Activated CD4-positive, alpha-beta memory T cell treated with anti-CD3 and anti-CD28 coated beads for 36 hours (primary cell): ENCODE data around the gene ARHGEF9. TPM values are rescaled to one million over a fixed set of nuclear protein-coding genes. Genes with fewer than 3 reads are reported as not detected.

Experiments used
- CTCF ChIA-PET: fragments of 350-600 bp; sonication (Branson Sonifier 250); formaldehyde crosslinking; loops from one replicate; lab custom pipeline; 2021; ENCODE audit warnings: antibody characterized with exemption, inconsistent platforms; lab: Charles Lee
- POLR2A ChIA-PET: fragments of 350-600 bp; sonication (Branson Sonifier 250); formaldehyde crosslinking; loops from one replicate; lab custom pipeline; 2021; ENCODE audit warnings: antibody characterized with exemption; lab: Charles Lee
- DNase-seq: peaks from one replicate; pipeline ENCODE4 v3.0.0-alpha.2; 2020
- H3K27ac Mint-ChIP-seq: one replicate; pipeline ENCODE4 v1.8.0; 2021; ENCODE audit warnings: mixed read lengths
- H3K27me3 Mint-ChIP-seq: one replicate; pipeline ENCODE4 v1.8.0; 2021; ENCODE audit warnings: mixed read lengths
- H3K36me3 Mint-ChIP-seq: one replicate; pipeline ENCODE4 v1.8.0; 2021; ENCODE audit warnings: mixed read lengths
- H3K4me1 Mint-ChIP-seq: one replicate; pipeline ENCODE4 v1.8.0; 2021; ENCODE audit warnings: low read depth, mixed read lengths
- H3K4me3 Mint-ChIP-seq: one replicate; pipeline ENCODE4 v1.8.0; 2021; ENCODE audit warnings: mild to moderate bottlenecking, mixed read lengths
- H3K9me3 Mint-ChIP-seq: one replicate; pipeline ENCODE4 v1.8.0; 2021; ENCODE audit warnings: mixed read lengths
- intact Hi-C: fragments of 100-400 bp; cut with micrococcal nuclease; formaldehyde crosslinking; loops from one replicate; pipeline ENCODE4 v1.15.1; 2023
- total RNA-seq, 2 experiments: library from RNA; stranded (reverse); gene quantifications; one replicate each; pipeline ENCODE4 v1.2.3, GENCODE V29; 2021

The ARHGEF9 gene
- total RNA-seq, 2 experiments from 2014 or later = 17.2 to 17.7 TPM

- Mint-ChIP-seq H3K4me3 (no peak overlapping the region), H3K4me1 (no peaks in the 10 kb centered on the region), H3K27ac (no peak overlapping the region), H3K27me3 (no peaks in the 10 kb centered on the region), H3K9me3 (no peaks in the 10 kb centered on the region), H3K36me3 (peaks cover 38% of the 10 kb centered on the region)
- intact Hi-C loops = no loop called here
- ChIA-PET POLR2A (no interaction called here), CTCF (no interaction called here)
- DNase-seq = no peak
Observed at GRCh38 chrX:63702556-63702955, 82.5 kb downstream of the ARHGEF9 start.

- no peaks in the 10 kb centered on the region for H3K4me1 Mint-ChIP-seq
- H3K27ac Mint-ChIP-seq = no peak overlapping the region
- ChIA-PET POLR2A (interaction anchor here (0.6 kb wide), 1 partner anchor 18 kb away, joined by 3 read pairs; no protein-coding TSS in a partner anchor), CTCF (interaction anchor here (0.7 to 1.9 kb wide), 9 partner anchors 10 to 437 kb away, joined by 3 to 9 read pairs (median 3); no protein-coding TSS in a partner anchor)
- H3K9me3 Mint-ChIP-seq = peaks cover 13% of the 10 kb centered on the region
- peaks cover 26% of the 10 kb centered on the region for H3K36me3 Mint-ChIP-seq
- peak; percentile 6 for DNase-seq
- no peaks in the 10 kb centered on the region for H3K27me3 Mint-ChIP-seq
- intact Hi-C loops = no loop called here
- no peak overlapping the region for H3K4me3 Mint-ChIP-seq
Observed at GRCh38 chrX:63686878-63687714, 97.9 kb downstream of the ARHGEF9 start.

- Mint-ChIP-seq H3K4me1 (no peaks in the 10 kb centered on the region), H3K9me3 (peaks cover 3% of the 10 kb centered on the region), H3K4me3 (no peak overlapping the region), H3K27me3 (no peaks in the 10 kb centered on the region), H3K36me3 (peaks cover 19% of the 10 kb centered on the region), H3K27ac (no peak overlapping the region)
- ChIA-PET CTCF (no interaction called here), POLR2A (no interaction called here)
- intact Hi-C loops = no loop called here
- DNase-seq = no peak
Observed at GRCh38 chrX:63680423-63680822, 104.6 kb downstream of the ARHGEF9 start.

- ChIA-PET POLR2A (no interaction called here), CTCF (no interaction called here)
- H3K27me3 Mint-ChIP-seq = no peaks in the 10 kb centered on the region
- H3K4me1 Mint-ChIP-seq = no peaks in the 10 kb centered on the region
- intact Hi-C loops = no loop called here
- peaks cover 19% of the 10 kb centered on the region for H3K36me3 Mint-ChIP-seq
- H3K9me3 Mint-ChIP-seq = peaks cover 3% of the 10 kb centered on the region
- no peak overlapping the region for H3K4me3 Mint-ChIP-seq
- no peak overlapping the region for H3K27ac Mint-ChIP-seq
- DNase-seq = no peak
Observed at GRCh38 chrX:63679432-63679831, 105.6 kb downstream of the ARHGEF9 start.

GRCh38 chrX:63675716-63676115 is 109.3 kb downstream of the ARHGEF9 start:
- intact Hi-C loops = no loop called here
- POLR2A ChIA-PET = no interaction called here
- CTCF ChIA-PET = interaction anchor here (2.3 kb wide), 1 partner anchor 12 kb away, joined by 9 read pairs; no protein-coding TSS in a partner anchor
- no peaks in the 10 kb centered on the region for H3K9me3 Mint-ChIP-seq
- H3K36me3 Mint-ChIP-seq = peaks cover 15% of the 10 kb centered on the region
- no peak overlapping the region for H3K27ac Mint-ChIP-seq
- no peaks in the 10 kb centered on the region for H3K27me3 Mint-ChIP-seq
- H3K4me1 Mint-ChIP-seq = no peaks in the 10 kb centered on the region
- H3K4me3 Mint-ChIP-seq = no peak overlapping the region
- no peak for DNase-seq

- Mint-ChIP-seq H3K36me3 (peaks cover 18% of the 10 kb centered on the region), H3K27me3 (no peaks in the 10 kb centered on the region), H3K4me1 (no peaks in the 10 kb centered on the region), H3K27ac (no peak overlapping the region), H3K4me3 (no peak overlapping the region), H3K9me3 (no peaks in the 10 kb centered on the region)
- no peak for DNase-seq
- CTCF ChIA-PET = no interaction called here
- POLR2A ChIA-PET = no interaction called here
- intact Hi-C loops = no loop called here
Observed at GRCh38 chrX:63673896-63674295, 111.1 kb downstream of the ARHGEF9 start.

- H3K27me3 Mint-ChIP-seq = no peaks in the 10 kb centered on the region
- ChIA-PET CTCF (no interaction called here), POLR2A (no interaction called here)
- intact Hi-C loops = no loop called here
- no peak for DNase-seq
- H3K4me3 Mint-ChIP-seq = no peak overlapping the region
- no peaks in the 10 kb centered on the region for H3K4me1 Mint-ChIP-seq
- H3K36me3 Mint-ChIP-seq = peaks cover 27% of the 10 kb centered on the region
- no peaks in the 10 kb centered on the region for H3K9me3 Mint-ChIP-seq
- H3K27ac Mint-ChIP-seq = no peak overlapping the region
Observed at GRCh38 chrX:63664741-63665140, 120.3 kb downstream of the ARHGEF9 start.

GRCh38 chrX:63664083-63664482 is 120.9 kb downstream of the ARHGEF9 start:
- Mint-ChIP-seq H3K9me3 (no peaks in the 10 kb centered on the region), H3K4me1 (no peaks in the 10 kb centered on the region), H3K27ac (no peak overlapping the region), H3K27me3 (no peaks in the 10 kb centered on the region), H3K4me3 (no peak overlapping the region), H3K36me3 (peaks cover 22% of the 10 kb centered on the region)
- CTCF ChIA-PET = no interaction called here
- no peak for DNase-seq
- POLR2A ChIA-PET = no interaction called here
- intact Hi-C loops = no loop called here

GRCh38 chrX:63661676-63662075 is 123.3 kb downstream of the ARHGEF9 start:
- Mint-ChIP-seq H3K4me3 (no peak overlapping the region), H3K27me3 (no peaks in the 10 kb centered on the region), H3K27ac (no peak overlapping the region), H3K4me1 (no peaks in the 10 kb centered on the region), H3K36me3 (peaks cover 19% of the 10 kb centered on the region), H3K9me3 (no peaks in the 10 kb centered on the region)
- DNase-seq = no peak
- CTCF ChIA-PET = no interaction called here
- intact Hi-C loops = no loop called here
- POLR2A ChIA-PET = no interaction called here

GRCh38 chrX:63658920-63659319 is 126.1 kb downstream of the ARHGEF9 start:
- H3K4me3 Mint-ChIP-seq = no peak overlapping the region
- no peaks in the 10 kb centered on the region for H3K27me3 Mint-ChIP-seq
- ChIA-PET CTCF (no interaction called here), POLR2A (no interaction called here)
- no peaks in the 10 kb centered on the region for H3K4me1 Mint-ChIP-seq
- intact Hi-C loops = no loop called here
- H3K27ac Mint-ChIP-seq = no peak overlapping the region
- DNase-seq = no peak
- H3K9me3 Mint-ChIP-seq = no peaks in the 10 kb centered on the region
- peaks cover 18% of the 10 kb centered on the region for H3K36me3 Mint-ChIP-seq

- Mint-ChIP-seq H3K36me3 (peaks cover 22% of the 10 kb centered on the region), H3K27me3 (no peaks in the 10 kb centered on the region), H3K27ac (no peak overlapping the region), H3K4me1 (no peaks in the 10 kb centered on the region), H3K4me3 (no peak overlapping the region), H3K9me3 (no peaks in the 10 kb centered on the region)
- ChIA-PET POLR2A (no interaction called here), CTCF (no interaction called here)
- DNase-seq = no peak
- intact Hi-C loops = no loop called here
Observed at GRCh38 chrX:63657821-63658220, 127.2 kb downstream of the ARHGEF9 start.

GRCh38 chrX:63656871-63657580 is 128.0 kb downstream of the ARHGEF9 start:
- Mint-ChIP-seq H3K4me1 (no peaks in the 10 kb centered on the region), H3K27ac (no peak overlapping the region), H3K36me3 (peaks cover 25% of the 10 kb centered on the region), H3K4me3 (no peak overlapping the region), H3K27me3 (no peaks in the 10 kb centered on the region), H3K9me3 (no peaks in the 10 kb centered on the region)
- intact Hi-C loops = no loop called here
- ChIA-PET CTCF (no interaction called here), POLR2A (no interaction called here)
- DNase-seq = no peak
